ENCODE measurements around the gene TMEM181.
"Not testable (repeated sequence)": the region's sequence is repeated elsewhere in the genome, so short reads cannot be mapped to it uniquely, and the experiment has no call there.

TMEM181 gene

DNA sequence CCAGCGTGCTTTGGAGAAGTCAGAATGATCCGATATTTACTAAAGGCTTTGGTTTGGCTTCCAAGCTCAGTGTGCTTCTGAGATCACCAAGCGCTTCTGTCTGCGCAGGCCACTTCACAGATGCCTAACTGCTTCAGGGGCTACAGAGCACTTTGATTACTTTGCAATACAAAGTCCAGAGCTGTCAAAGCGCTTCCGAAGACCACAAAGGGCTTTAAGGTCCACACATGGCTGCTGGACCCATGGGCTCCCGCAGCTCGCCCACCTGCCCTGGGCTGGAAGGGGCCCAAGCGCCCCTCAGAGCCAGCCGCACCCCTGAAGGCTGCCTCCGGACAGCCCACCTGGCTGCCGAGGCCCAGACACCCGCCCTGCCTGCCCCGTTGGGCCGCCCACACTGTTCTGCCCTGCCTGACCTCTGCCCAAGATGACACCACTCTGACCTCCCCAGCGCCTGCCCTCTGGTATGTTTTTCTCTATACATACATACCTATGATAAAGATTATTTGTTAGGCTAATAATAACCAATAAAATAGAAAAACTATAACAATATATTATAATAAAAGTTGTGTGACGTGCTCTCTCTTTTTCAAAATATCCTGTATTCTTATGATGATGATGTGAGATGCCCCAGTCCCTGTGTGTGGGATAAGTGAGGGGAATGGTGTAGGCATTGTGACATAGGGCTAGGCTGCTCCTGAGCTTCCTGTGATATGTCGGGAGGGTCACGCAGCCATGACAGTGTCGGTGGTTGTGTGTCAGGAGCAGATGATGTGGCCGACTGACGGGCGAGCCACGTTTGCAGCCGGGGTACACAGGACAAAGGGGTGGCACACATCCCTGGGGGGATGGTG is 62.0 kb downstream of the TMEM181 start:
- no peak for DNase-seq (ENCODE audit: low read depth)

DNA sequence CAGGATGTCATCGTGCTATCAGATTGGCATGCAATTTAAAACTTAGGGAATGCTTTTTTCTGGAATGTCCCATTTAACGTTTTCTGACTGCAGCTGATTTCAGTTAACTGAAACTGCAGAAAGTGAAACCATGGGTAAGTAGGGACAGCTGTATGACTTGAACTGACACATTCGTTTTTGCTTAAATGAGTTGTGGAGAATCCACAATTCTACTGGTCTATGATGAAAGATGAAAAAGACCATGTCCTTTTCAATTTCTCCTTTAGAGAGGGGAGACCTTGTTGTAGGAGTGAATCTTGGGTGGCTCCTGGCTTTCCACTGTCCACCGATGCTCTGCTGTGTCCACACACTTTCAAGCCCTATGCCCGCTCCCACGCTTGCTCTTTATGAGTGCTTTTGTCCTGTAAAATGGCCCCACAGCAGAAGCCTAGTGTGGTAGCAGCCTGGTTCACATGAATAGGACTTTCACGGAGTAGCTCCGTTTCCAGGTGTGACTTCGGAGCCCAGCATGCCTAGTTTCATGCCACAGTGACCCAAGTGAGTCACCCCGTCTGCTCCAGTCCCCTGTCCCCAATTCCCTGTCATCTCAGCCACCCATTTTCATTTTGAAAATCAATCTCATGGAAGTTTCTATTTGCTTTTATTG is 62.8 kb downstream of the TMEM181 start:
- DNase-seq (ENCODE audit: low read depth) = no peak

DNA sequence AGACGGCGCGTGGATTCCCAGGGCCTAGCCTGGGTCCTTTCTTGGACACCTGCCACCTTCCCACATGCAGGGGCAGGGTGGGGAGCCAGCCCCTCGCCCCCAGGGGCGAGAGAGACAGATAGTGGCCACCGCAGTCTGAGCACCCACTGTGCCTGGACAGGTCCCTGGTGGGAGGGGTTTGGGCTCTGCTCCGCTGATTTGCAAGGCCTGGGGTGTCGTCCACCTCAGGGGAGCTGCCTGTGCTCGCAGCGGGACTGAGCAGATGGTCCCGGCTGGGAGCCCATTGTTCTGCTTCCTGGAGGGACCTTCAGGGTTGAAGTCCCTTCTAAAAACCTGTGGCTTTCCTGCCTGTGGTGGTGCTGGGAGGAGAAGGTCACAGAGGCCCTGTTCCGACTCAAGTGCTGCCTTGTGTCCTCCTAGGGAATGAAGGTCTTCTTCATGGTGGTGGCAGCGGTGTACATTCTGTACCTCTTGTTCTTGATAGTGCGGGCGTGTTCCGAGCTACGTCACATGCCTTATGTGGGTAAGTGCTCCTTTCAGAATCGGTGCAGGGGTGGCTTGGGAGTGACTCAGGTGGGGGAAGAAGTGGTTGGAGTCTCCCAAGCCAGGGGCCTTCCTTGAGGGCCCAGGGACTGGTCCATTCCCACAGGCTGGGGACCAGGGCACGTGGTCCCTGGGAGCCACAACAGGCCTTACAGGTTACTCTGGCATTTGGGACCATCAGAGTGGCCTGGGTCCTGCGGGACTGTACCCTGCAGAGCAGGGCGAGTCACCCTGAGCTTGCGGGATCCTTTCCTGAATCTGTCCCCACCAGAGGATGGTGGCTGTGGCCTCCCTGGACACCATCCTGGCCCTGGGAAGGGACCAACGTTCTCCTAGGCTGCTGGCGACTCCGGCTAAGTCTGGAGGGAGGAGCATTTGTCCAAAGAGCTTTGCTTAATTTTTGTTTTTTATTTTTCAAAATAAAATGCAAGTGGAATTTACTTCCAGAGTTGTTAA is 65.1 kb downstream of the TMEM181 start:
- DNase-seq (ENCODE audit: low read depth) = no peak

DNA sequence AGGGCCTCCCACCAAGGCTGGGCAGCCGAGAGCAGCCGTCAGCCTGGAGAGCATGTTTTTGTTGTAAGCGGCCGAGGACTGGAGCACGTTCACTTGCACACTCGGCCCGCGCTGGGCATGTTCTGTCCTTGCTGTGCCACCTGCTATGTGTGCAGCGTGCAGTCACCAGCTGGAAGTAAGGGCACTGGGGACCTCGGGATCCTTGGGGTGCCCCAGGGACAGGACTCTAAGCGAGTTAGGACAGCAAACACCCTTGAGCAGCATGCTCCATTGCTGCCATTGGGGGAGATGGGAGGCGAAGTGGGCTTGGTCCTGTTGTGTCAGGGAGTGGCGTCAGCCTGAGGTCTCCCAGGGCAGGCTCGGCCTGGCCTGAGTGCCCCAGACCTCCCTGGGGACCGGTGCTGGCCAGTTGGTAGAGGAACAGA is 66.0 kb downstream of the TMEM181 start:
- DNase-seq (ENCODE audit: low read depth) = no peak

DNA sequence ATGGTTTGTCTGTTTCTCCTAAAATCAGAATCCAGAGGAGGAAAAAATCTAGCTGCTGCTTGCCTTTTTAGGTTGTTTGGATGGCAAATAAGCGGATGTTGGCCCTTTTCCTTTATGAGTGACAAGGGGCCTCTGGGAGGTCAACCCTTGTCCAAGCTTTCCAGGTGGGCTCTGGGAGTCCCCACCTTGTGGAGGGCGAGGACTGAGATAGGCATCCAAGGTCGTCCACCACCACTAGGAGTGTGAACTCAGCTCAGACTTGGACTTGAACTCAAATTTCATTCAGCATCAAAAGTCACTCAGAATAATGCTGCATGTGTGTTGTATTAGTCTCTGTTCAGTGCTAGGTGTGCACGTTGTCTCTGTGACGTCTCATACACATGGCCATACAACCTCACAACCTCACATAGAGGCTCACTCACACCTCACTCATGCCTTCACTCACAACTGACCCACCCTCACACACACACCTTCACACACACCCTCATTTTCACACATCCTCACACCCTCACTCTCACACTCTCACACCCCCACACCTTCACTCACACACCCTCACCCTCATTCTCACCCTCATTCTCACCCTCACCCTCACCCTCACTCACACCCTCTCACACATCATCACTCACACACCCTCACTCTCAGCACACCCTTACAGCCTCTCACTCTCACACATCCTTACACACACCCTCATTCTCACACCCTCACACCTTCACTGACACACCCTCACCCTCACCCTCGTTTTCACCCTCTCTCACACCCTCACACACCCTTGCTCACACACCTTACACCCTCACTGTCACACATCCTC is 66.7 kb downstream of the TMEM181 start:
- no peak for DNase-seq (ENCODE audit: low read depth)

DNA sequence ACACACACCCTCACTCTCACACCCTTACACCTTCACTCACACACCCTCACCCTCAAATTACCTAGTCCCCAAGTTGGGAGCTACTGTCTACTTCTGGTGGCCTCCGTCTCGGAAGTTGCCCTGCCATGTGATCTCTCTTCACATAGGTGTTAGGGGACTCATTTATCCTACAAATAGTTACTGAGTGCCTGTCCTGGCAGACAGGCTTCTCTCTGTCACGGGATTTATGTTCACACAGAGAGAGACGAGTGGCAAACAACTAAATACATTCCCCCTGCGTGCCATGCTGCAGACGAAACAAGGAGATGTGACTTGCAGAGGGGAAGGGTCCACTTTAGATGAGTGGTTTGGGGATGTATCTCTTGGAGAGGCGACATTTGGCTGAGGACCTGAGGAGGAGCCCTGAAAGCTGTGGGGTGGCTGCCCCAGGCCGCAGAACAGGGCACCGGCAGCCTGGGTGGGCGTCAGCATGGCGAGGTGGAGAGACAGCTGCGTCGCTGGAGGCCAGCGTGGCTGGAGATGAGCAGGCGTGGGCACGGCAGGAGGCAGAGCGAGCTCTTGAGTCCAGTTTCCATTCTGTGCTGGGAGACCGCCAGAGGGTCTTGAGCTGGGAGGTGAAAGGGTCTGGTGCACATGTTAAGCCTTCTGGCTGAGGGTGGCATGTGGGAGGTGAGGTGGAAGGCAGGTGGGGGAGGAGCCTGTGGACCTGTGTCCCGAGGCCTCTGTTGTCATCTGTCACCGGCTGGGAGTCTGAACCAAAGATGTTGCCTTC is 67.5 kb downstream of the TMEM181 start:
- no peak for DNase-seq (ENCODE audit: low read depth)

DNA sequence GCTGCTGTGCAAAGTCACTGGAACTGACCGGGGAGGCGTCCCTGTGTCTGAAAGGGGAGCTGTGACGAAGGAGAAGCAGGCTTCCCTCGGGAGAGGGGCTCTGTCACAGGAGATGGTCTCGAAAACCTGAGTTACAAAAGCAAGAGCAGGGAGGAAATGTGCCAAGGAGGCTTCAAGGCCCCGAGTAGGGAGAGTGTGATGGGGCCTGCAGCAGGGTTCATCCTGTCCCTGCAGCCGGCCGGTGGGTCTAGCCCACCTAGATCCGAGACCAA is 68.0 kb downstream of the TMEM181 start:
- no peak for DNase-seq (ENCODE audit: low read depth)

DNA sequence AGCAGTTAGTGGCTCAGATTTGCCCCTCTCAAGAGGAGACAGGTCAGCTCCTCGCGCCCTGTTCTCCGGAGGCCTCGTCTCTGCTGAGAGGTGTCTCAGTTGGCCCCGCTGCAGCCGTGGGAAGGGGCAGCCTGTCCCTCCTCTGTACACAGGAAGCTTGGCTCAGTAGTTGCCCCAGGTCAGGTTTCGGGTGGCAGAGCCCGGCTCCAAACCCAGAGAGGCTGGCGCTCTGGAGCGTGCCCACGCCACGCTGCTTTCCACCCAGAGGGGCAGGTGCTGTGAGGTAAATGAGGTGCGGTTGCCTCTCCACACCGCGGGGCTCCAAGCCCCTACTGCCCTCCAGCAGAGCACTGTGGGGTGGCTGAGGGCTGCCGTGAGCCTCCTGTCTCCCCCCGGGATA is 68.7 kb downstream of the TMEM181 start:
- DNase-seq (ENCODE audit: low read depth) = no peak

DNA sequence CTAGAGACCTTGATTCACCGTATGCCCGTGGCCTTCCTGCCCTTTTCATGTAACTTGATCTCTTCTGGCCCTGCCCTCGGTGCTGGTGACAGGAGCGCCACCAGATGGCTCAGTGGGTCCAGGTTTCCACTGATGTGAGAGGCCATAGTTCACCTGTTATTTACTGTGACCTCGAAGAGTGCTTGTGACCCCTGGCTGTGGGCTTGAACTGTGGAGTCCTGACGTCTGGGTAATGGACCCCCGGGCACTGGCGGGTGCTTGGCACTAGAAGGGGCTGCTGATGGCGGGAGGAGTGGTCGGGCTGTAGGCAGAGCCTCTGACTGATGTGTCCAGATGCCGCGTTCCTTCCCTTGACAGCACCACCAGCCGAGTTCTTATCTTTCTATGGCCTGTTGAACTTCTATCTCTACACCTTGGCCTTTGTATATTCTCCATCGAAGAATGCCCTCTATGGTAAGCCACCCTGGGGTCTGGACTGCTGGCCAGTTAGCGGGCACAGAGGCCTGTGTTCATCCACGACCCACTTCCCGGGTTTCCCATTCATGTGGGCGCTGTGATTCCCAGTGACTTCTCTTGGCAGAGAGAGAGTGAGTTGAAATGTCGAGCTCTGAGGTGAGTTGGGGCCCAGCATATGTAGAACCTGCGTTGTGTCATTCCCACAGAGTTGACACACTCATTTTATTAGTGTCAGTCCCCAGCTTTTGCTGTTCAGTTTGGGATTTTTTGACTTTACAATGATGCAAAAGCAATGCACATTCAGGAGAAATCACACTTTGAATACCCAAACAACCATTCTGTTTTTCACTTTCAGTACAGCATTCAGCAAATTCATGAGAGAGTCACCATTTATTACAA is 69.7 kb downstream of the TMEM181 start:
- DNase-seq (ENCODE audit: low read depth) = no peak

DNA sequence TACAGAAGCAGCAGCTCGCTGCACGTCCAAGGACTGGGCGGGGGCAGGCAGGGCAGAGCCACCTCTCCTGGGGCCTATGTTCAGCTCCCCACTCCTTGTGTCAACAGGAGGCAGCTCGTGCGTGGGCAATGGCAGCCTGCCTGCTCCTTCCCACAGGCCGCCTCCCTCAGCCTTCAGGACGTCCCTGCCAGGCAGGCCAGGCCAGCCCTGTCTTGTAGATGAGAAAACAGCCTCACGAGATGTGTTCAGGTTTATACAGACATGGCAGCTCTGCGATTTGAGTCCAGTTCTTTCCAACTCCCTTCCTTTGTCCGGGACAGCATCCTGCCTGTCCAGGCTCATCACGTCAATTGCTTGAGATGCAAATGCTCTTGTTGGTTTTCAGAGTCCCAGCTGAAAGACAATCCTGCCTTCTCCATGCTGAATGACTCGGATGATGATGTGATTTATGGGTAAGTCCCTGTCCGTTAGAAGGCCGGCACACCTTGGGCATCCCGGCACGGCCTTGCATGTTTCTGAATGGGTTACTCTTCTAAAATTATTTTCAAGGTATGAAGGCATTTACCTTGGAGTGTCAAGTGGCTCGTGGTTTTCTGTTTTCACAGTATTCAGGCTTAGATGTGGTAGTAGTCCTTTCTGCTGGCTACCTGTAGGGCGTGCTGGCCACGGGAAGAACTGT is 71.2 kb downstream of the TMEM181 start:
- DNase-seq (ENCODE audit: low read depth) = no peak

DNA sequence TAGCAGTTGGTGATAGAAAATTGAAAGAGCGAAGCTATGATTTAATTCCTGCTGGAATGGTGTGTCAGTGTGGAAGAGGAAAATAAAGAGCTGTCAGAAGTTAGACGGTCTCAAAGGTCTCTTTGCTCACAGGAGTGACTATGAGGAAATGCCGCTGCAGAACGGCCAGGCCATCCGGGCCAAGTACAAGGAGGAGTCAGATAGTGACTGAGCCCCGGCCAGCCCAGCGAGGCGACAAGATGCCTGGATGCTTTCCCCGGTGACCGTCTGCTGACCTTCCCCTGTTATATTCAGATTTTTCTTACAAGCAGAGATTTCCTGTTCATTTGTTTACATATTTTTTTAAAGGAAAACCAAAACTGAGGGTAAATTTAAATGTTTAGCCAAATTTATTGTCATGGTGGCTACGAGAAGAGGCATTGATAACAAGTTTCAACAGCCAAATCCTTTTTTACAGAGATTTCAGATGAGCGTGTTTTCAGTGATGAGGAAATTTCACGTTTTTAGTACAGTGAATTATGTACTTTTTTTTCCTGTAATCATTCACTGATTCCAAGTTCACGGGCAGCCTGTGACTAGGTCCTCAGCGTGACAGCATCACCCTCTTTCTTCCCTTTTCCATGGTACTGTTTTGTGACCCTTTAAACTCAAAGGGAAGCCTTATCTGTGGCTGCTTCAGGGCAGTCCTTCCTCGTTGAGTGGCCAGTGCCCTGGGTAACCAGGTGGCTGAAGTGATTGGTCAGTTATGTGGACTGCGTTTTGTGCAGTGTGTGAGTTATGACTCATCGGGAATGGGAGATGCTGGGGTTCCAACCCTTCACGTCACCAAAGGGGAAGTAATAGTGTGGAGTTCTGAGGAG is 72.0 kb downstream of the TMEM181 start:
- no peak for DNase-seq (ENCODE audit: low read depth)

DNA sequence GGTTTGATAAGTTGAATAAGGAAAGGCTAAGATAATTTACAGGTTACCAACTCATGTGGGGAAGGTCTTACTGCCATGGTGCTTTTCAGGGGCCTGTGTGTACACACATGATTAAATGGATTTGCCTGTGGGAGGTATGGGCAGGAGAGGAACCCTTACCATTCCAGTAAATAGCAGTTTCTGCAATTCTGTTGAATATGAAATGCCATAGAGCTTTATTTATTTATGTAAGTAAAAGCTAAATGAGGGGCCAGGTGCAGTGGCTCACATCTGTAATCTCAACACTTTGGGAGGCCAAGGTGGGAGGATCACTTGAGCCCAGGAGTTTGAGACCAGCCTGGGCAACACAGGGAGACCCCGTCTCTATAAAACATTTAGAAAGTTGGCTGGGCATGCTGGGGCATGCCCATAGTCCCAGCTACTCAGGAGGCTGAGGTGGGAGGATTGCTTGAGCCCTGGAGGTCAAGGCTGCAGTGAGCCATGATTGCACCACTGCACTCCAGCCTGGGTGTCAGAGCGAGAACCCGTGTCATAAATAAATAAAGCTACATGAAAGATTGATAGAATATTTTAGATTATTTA is 72.7 kb downstream of the TMEM181 start:
- not testable (repeated sequence) for DNase-seq (ENCODE audit: low read depth)

DNA sequence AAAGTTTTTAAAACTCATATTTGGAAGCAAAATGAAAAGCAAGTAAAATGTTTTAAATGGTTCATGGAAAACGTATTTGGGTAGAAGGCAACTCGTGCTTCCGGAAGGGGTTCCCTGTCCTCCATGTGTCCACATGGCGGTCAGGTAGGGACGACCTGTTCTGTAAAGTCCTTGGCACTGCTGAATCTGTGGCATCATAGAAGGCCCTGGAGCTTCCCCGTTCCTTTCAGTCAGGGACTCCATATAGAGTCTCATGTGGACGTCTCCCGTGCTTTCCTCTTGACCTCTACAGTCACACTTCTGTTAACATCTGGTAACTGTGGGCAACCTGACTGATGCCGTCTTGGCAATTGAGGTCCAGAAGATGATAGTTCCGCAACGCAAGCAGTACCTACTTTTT is 73.2 kb downstream of the TMEM181 start:
- no peak for DNase-seq (ENCODE audit: low read depth)

DNA sequence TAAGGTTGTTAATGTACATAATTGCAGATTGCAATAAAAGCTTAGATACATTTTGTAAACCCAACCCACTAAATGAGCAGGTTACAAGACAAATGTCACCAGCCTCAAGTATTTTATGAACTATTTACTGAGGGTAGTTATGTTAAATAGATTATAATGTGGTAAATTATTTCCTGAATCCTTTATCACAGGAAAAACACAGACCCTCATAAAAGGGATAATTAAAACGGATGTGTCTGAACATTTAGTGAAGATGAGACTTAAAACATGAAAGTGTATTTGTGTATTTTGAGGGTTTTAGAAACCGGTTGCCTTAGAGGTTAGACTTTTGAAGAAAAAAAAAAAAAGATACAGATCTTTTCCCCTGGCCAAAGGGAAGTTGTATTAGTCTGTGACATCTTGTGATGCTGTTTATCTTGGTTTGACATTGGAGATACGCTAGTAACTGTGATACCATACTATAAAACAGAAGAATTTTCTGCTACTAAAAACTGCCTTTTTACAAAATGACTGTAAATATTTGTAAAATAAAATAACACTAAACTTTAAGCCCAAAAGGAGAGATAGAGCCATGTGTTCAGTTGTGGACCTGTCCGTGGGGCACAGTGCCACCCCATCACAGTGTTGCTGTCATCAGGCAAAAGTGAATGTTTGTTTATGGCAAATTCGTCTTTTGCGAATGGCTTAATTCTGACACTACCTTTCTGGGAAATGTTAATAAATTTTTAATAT is 75.0 kb downstream of the TMEM181 start:
- no peak for DNase-seq (ENCODE audit: low read depth)

DNA sequence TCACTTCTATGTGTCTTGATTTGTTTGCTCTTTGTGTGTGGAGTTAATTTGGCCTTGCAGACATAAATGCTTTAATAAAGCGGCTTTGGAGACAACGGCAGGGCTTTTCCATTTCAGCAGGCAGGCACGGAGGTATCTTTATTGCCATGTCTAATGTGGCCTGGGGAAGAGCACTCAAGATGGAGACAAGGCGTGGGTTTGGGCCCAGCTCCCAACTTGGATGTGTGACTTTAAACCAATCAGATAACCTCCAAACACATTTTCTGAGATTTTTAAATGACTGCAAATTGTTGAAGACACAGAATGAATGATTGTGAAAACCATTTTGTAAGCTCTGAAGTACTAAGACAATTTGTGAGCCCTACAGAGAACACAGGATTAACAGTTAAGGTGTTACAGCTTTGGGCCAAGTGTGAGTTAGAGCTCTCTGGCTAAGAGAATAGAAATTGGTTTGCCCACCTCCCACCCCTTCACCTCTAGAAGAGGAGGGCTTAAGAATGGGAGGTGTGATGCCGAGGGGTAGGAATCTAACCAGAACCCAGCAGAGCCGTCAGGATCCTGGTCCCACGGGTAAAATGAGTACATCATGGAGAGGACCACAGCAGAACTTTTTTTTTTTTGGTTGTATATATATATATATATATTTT is 75.7 kb downstream of the TMEM181 start:
- DNase-seq (ENCODE audit: low read depth) = no peak

DNA sequence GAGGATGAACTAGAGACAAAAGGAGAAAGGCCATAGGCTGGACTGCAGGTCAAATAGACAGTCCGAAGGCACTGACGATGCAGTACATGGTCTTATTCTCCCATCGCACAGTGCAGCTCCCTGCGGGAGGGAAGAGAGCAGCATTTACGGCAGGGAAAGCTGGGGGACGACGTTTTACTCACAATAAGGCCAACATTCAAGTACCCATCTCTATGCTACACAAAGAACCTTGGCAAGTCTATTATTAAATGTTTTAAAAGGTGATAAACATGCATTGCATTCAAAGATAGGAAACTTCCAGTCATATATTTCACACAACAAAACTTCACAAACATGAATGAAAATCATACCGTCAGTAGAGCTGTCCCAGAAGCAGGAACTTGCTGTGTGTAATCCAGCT is 76.9 kb downstream of the TMEM181 start:
- no peak for DNase-seq (ENCODE audit: low read depth)

DNA sequence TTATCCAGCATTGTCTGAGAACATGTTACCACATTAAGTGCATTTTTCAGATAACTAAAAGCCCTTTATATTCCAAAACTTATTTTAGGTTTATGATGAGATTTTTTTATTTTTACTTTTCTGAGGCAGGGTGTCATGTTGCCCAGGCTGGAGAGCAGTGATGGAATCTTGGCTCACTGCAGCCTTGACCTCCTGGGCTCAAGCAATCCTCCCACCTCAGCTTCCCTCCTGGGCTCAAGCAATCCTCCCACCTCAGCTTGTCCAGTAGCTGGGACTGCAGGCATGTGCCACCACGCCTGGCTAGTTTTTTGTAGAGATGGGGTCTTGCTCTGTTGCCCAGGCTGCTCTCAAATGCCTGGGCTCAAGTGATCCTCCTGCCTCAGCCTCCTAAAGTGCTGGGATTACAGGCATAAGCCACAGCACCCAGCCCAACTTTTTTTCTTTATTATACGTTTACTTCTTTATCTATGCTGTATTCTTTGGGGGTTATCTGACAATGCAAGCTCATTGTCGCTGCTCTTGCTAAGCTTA is 78.5 kb downstream of the TMEM181 start:
- DNase-seq (ENCODE audit: low read depth) = no peak

All from activated T-cell treated with anti-CD3 and anti-CD28 coated beads for 48 hours (primary cell).